GM23248 (cell line): ENCODE data around the gene AMH.

Experiments used
- EZH2 ChIP-seq: fragments of 200-600 bp; sonication (generic); IDR thresholded peaks from 2 replicates; pipeline ENCODE4 v1.6.1; 2018; ENCODE audit warnings: antibody characterized with exemption, mild to moderate bottlenecking; ENCODE audit not compliant: insufficient read depth, poor library complexity, severe bottlenecking
- EZH2phosphoT487 ChIP-seq: fragments of 200-600 bp; sonication (generic); IDR thresholded peaks from 2 replicates; pipeline ENCODE4 v1.6.1; 2018; ENCODE audit warnings: antibody characterized with exemption, moderate library complexity, mild to moderate bottlenecking, low read depth; ENCODE audit not compliant: insufficient read depth

DNA sequence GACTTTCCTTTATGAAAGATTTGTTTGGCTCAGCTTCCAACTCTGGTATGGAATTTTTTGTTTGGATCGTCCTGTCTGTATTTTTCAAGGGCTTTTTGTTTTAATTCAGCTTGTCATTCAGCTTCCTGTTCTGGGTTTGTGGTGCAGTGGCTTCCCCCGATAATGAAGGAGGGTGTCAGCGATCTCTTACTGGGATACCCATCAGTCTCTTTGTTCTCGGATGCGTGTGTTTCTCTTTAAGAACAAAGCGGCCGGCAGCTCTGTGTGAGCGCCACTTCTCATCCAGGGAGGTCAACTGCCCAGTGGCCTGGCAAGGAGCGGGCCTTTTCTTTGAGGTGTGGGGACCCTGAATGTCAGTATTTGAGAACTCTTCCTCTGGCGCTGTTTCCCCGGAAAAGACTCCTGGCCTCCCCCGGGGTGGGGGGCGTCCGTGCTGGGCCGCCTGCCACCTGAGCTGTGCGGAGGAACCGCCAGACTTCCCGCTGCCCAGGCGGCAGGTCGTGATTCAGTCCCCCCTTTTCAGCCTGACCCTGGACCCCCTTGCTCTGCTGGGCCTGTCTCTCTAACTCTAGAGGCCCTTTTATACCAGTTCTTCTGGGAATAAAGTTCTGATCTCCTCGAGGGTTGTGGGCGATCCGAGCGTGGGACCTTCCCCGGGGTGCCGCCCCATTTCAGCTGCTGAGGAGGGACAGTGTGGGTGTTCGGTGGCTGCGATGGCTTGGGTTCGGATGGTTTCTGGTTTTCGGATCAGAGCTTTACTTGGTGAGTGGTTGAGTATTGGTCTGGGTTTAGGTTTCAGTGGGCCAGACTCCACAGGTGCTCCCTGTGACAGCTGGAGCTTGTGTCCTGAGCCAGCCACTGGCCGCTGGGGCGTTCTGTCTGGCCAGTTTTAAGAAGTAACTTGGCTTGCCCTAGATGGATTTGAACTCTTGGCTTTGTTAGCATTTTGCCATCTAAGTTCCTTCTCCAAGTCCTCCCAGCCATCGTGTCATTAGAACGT, 9.1 kb upstream of the AMH start:
- TF ChIP-seq EZH2 (no peak), EZH2phosphoT487 (no peak)
